ENCODE results near the gene XCL2.
"Not testable (repeated sequence)": the region's sequence is repeated elsewhere in the genome, so short reads cannot be mapped to it uniquely, and the experiment has no call there.

XCL2 gene

DNA sequence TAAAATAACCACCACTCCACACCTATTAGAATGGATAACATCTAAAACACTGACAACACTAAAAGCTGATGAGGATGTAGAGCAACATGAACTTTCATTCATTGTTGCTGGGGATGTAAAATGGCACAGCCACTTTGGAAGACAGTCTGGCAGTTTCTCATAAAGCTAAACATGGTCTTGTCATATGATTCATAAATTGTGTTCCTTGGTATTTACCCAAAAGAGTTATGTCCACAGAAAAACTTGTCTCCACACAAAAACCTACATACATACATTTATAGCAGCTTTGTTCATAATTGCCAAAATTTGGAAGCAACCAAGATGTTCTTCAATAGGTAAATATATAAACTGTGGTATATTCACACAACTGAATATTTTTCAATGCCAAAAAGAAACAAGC lies 16.6 kb upstream of the XCL2 start:
- Histone ChIP-seq H3K9ac (ENCODE audit: low read depth in 1 of 2, low read length in 2 of 2) (no peak overlapping the region), H3K36me3 (ENCODE audit: control insufficient read depth in 2 of 2, insufficient read depth in 2 of 2, low read length in 2 of 2) (no peaks in the 10 kb centered on the region), H3K9me3 (ENCODE audit: control insufficient read depth in 2 of 2, low read length in 2 of 2) (no peaks in the 10 kb centered on the region), H3K27ac (ENCODE audit: low read depth in 2 of 2, low read length in 2 of 2) (no peak overlapping the region), H3K27me3 (ENCODE audit: control insufficient read depth in 2 of 2, insufficient read depth in 2 of 2, low read length in 2 of 2) (no peaks in the 10 kb centered on the region), H3K4me3 (ENCODE audit: low read length in 2 of 2) (no peak overlapping the region), H3K4me1 (ENCODE audit: control insufficient read depth in 2 of 2, insufficient read depth in 2 of 2, low read length in 2 of 2) (peaks cover 0 to 4% of the 10 kb centered on the region in 2 donors)

DNA sequence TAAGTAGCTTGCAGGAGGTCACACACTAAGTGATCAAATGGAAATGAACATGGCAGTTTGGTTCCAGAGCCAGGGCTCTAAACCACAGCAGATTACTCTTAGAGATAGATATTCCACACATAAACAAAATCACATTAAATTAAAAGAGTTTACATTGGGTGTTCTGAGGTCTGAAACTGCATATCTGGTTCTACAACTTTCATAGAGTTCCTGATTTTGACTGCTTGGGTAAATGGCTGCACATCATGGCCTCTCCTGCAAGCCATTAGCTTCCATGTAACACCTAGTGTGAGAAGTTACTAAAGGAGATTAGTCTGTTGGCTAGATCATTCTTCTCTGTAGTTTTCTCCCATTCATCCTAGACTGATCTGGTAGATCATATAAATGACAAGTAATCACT lies 12.8 kb upstream of the XCL2 start:
- Histone ChIP-seq H3K9me3 (ENCODE audit: control insufficient read depth in 2 of 2, low read length in 2 of 2) (no peaks in the 10 kb centered on the region), H3K27ac (ENCODE audit: low read depth in 2 of 2, low read length in 2 of 2) (no peak overlapping the region), H3K36me3 (ENCODE audit: control insufficient read depth in 2 of 2, insufficient read depth in 2 of 2, low read length in 2 of 2) (no peaks in the 10 kb centered on the region), H3K4me3 (ENCODE audit: low read length in 2 of 2) (no peak overlapping the region), H3K4me1 (ENCODE audit: control insufficient read depth in 2 of 2, insufficient read depth in 2 of 2, low read length in 2 of 2) (peaks cover 0 to 4% of the 10 kb centered on the region in 2 donors), H3K27me3 (ENCODE audit: control insufficient read depth in 2 of 2, insufficient read depth in 2 of 2, low read length in 2 of 2) (no peaks in the 10 kb centered on the region), H3K9ac (ENCODE audit: low read depth in 1 of 2, low read length in 2 of 2) (no peak overlapping the region)

DNA sequence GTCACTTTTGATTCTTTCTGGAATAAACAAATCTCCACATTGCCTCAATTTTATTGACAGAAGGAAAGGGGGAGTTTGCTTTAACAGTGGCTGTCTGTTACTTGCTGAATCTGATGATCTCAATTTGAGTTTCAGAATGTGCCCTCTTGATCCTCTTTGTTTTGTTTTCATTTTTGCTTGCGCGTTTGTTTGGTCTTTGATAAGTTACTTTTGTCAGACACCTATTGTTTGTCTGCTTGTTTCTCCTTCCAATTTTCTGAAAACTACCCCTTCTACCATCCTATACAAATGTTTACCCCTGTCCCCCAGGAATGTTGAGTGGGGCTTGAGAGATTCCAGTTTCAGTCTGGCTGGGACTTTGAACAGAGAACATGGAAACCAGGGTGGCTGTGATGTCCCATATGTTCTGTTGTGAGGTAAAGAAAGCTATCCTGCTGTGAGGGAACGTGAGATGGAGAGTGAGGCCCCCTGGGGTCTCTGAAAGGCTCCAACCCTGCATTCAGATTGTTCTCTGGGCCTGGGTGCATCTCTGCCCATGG lies 11.8 kb upstream of the XCL2 start:
- no peaks in the 10 kb centered on the region for H3K27me3 ChIP-seq (ENCODE audit: control insufficient read depth in 2 of 2, insufficient read depth in 2 of 2, low read length in 2 of 2)
- no peaks in the 10 kb centered on the region for H3K9me3 ChIP-seq (ENCODE audit: control insufficient read depth in 2 of 2, low read length in 2 of 2)
- no peak overlapping the region for H3K4me3 ChIP-seq (ENCODE audit: low read length in 2 of 2)
- no peak overlapping the region for H3K9ac ChIP-seq (ENCODE audit: low read depth in 1 of 2, low read length in 2 of 2)
- peaks cover 0 to 4% of the 10 kb centered on the region in 2 donors for H3K4me1 ChIP-seq (ENCODE audit: control insufficient read depth in 2 of 2, insufficient read depth in 2 of 2, low read length in 2 of 2)
- no peaks in the 10 kb centered on the region for H3K36me3 ChIP-seq (ENCODE audit: control insufficient read depth in 2 of 2, insufficient read depth in 2 of 2, low read length in 2 of 2)
- no peak overlapping the region for H3K27ac ChIP-seq (ENCODE audit: low read depth in 2 of 2, low read length in 2 of 2)

DNA sequence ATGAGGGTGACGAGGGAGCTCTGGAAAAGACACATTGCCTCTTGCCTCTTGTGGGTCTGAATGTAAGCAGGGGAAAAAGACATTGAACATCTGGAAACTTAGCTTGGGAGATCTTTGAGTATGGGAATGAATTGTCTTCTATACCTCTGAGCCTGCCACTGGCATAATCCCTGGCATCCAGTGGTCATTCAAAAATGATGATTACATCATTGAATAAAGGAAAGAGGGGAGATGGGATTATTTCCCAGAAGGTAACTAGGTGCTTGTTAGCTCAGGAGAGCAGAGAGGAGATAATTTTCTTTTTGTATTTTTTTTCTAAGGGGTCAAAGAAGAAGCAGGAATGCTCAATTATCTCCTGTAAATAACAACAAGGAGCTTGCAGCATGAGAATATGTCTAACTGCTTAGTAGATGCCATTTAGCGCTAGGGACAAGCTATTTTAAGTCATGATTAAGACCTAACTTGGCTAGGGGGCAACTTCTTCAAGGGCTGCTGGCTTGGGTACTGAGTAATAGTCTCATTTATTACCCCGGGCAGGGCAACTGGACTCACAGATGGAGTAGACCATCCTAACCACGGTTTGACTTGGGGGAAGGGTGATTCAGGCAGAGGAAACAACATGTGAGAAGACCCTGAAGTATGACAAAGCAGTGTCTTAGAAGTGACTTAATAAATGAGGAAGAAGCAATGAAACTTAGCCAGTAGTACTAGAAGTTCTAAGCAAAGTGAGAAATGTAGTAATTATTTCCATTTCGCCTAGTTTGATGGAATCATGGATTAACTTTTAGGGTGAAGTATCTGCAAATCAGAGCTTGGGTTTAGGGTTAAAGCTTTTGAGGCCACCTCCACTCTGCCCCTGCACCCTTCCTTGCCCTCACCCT lies 11.0 kb upstream of the XCL2 start:
- H3K9ac ChIP-seq (ENCODE audit: low read depth in 1 of 2, low read length in 2 of 2), result no peak overlapping the region
- no peak overlapping the region for H3K27ac ChIP-seq (ENCODE audit: low read depth in 2 of 2, low read length in 2 of 2)
- H3K9me3 ChIP-seq (ENCODE audit: control insufficient read depth in 2 of 2, low read length in 2 of 2), result no peaks in the 10 kb centered on the region
- no peaks in the 10 kb centered on the region for H3K27me3 ChIP-seq (ENCODE audit: control insufficient read depth in 2 of 2, insufficient read depth in 2 of 2, low read length in 2 of 2)
- peaks cover 0 to 4% of the 10 kb centered on the region in 2 donors for H3K4me1 ChIP-seq (ENCODE audit: control insufficient read depth in 2 of 2, insufficient read depth in 2 of 2, low read length in 2 of 2)
- no peak overlapping the region for H3K4me3 ChIP-seq (ENCODE audit: low read length in 2 of 2)
- no peaks in the 10 kb centered on the region for H3K36me3 ChIP-seq (ENCODE audit: control insufficient read depth in 2 of 2, insufficient read depth in 2 of 2, low read length in 2 of 2)

DNA sequence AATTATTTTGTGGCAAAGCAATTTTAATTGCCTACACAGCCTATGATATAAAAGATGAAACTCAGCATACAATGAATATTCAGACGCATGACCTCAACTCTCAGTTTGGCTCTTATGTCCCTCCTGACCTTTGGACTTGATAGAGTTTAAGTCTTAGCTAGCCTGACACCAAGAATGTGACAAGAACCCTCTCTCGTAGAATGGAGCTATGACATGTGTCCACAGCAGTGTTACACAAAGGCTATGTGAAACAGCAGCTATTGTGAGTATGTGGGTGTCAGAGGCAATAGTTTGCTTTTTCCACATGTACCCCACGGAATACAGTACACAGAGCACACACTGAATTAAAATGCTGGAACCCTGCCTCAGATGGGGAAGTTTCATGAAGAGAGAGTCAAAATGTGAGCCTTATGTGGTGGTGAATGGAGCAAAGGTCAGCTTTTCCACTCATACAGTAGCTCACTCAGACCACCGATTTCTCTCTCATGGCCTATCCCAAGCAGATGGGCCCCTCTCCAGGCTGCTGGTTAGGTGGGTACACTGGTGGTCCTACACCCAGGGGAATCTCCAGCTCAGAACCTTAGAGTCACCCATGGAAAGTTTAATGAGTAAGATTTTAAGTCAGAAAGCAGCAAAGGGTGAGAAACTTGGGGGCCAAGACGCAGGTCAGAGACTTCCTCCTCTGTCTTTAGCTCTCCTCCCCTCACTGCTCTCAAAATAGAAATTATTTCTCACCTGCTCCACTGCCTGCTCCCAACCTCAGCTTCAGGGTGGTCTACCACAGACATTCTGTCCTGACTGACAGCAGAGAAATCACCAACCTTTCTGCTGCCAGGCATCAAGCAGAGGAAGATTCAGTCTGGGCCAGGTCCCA lies 10.1 kb upstream of the XCL2 start:
- H3K4me1 ChIP-seq (ENCODE audit: control insufficient read depth in 2 of 2, insufficient read depth in 2 of 2, low read length in 2 of 2), result peaks cover 0 to 4% of the 10 kb centered on the region in 2 donors
- no peaks in the 10 kb centered on the region for H3K27me3 ChIP-seq (ENCODE audit: control insufficient read depth in 2 of 2, insufficient read depth in 2 of 2, low read length in 2 of 2)
- no peak overlapping the region for H3K4me3 ChIP-seq (ENCODE audit: low read length in 2 of 2)
- H3K9me3 ChIP-seq (ENCODE audit: control insufficient read depth in 2 of 2, low read length in 2 of 2), result no peaks in the 10 kb centered on the region
- H3K9ac ChIP-seq (ENCODE audit: low read depth in 1 of 2, low read length in 2 of 2), result no peak overlapping the region
- H3K36me3 ChIP-seq (ENCODE audit: control insufficient read depth in 2 of 2, insufficient read depth in 2 of 2, low read length in 2 of 2), result no peaks in the 10 kb centered on the region
- H3K27ac ChIP-seq (ENCODE audit: low read depth in 2 of 2, low read length in 2 of 2), result no peak overlapping the region

DNA sequence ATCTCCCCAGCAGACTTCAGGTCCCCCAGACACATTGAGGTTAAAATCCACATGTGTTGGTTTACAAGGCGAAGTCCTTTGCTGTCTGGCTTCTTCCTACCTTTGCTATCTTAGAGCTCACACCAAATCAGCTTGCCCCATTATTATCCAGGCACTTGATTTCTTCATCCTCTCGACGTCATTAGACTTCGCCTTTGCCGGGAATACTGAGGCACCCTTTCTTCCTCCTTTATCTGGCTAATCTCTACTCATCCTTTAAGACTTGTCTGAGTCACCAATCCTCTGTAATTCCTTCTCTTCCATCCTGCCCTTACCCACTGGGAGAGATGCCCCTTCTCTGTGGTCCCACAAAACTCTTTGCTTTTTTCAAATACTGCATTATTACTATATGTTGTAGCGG lies 9.2 kb upstream of the XCL2 start:
- Histone ChIP-seq H3K27me3 (ENCODE audit: control insufficient read depth in 2 of 2, insufficient read depth in 2 of 2, low read length in 2 of 2) (no peaks in the 10 kb centered on the region), H3K36me3 (ENCODE audit: control insufficient read depth in 2 of 2, insufficient read depth in 2 of 2, low read length in 2 of 2) (no peaks in the 10 kb centered on the region), H3K9ac (ENCODE audit: low read depth in 1 of 2, low read length in 2 of 2) (no peak overlapping the region), H3K4me3 (ENCODE audit: low read length in 2 of 2) (no peak overlapping the region), H3K4me1 (ENCODE audit: control insufficient read depth in 2 of 2, insufficient read depth in 2 of 2, low read length in 2 of 2) (peaks cover 0 to 4% of the 10 kb centered on the region in 2 donors), H3K27ac (ENCODE audit: low read depth in 2 of 2, low read length in 2 of 2) (no peak overlapping the region), H3K9me3 (ENCODE audit: control insufficient read depth in 2 of 2, low read length in 2 of 2) (no peaks in the 10 kb centered on the region)

DNA sequence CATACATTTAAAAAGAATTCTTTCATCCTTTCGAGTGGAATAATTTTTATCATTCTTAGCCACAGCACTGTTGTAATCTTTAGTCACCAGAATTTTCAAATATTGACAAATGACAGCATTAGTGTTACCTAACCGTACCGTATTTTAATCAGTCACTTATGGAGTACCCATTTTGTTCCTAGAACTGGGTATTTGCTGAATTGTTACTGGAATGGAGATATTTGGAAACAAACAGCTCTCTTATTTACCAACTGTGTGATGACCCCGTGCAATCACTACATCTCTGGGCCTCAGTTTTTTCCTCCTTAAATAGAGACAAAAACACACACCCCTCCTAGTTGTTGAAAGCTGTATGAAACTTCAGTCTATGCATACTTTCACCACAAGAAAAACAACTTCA lies 7.9 kb upstream of the XCL2 start:
- Histone ChIP-seq H3K27ac (ENCODE audit: low read depth in 2 of 2, low read length in 2 of 2) (no peak overlapping the region), H3K9ac (ENCODE audit: low read depth in 1 of 2, low read length in 2 of 2) (no peak overlapping the region), H3K27me3 (ENCODE audit: control insufficient read depth in 2 of 2, insufficient read depth in 2 of 2, low read length in 2 of 2) (no peaks in the 10 kb centered on the region), H3K4me3 (ENCODE audit: low read length in 2 of 2) (no peak overlapping the region), H3K36me3 (ENCODE audit: control insufficient read depth in 2 of 2, insufficient read depth in 2 of 2, low read length in 2 of 2) (no peaks in the 10 kb centered on the region), H3K9me3 (ENCODE audit: control insufficient read depth in 2 of 2, low read length in 2 of 2) (no peaks in the 10 kb centered on the region), H3K4me1 (ENCODE audit: control insufficient read depth in 2 of 2, insufficient read depth in 2 of 2, low read length in 2 of 2) (no peaks in the 10 kb centered on the region)

DNA sequence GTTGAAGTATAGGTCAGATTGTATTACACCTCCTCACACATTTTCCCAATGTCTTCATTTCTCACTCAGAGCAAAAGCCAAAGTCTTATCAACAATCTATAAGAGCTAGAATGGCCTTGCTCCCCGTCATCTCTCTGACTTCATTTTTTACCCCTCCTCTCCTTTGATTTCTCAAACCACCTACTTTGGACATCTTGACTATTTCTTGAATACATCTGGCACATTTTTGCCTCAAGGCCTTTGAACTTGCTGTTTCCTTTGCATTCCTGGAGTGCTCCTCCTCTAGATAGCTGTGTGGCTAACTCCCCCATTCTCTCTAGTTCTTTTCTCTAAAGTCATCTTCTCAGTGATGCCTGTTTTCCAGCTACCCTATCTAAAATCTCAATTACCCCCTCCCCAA lies 7.2 kb upstream of the XCL2 start:
- Histone ChIP-seq H3K27ac (ENCODE audit: low read depth in 2 of 2, low read length in 2 of 2) (no peak overlapping the region), H3K9ac (ENCODE audit: low read depth in 1 of 2, low read length in 2 of 2) (no peak overlapping the region), H3K36me3 (ENCODE audit: control insufficient read depth in 2 of 2, insufficient read depth in 2 of 2, low read length in 2 of 2) (no peaks in the 10 kb centered on the region), H3K9me3 (ENCODE audit: control insufficient read depth in 2 of 2, low read length in 2 of 2) (no peaks in the 10 kb centered on the region), H3K4me3 (ENCODE audit: low read length in 2 of 2) (no peak overlapping the region), H3K27me3 (ENCODE audit: control insufficient read depth in 2 of 2, insufficient read depth in 2 of 2, low read length in 2 of 2) (no peaks in the 10 kb centered on the region), H3K4me1 (ENCODE audit: control insufficient read depth in 2 of 2, insufficient read depth in 2 of 2, low read length in 2 of 2) (no peaks in the 10 kb centered on the region)

DNA sequence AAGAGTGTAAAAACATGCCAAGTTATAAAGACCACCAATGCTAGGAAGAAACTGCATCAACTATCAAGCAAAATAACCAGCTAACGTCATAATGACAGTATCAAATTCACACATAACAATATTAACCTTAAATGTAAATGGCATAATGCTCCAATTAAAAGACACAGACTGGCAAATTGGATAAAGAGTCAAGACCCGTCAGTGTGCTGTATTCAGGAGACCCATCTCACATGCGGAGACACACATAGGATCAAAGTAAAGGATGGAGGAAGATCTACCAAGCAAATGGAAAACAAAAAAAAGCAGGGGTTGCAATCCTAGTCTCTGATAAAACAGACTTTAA lies 2.7 kb upstream of the XCL2 start:
- H3K4me3 ChIP-seq (ENCODE audit: low read length in 2 of 2); H3K27me3 ChIP-seq (ENCODE audit: control insufficient read depth in 2 of 2, insufficient read depth in 2 of 2, low read length in 2 of 2); H3K27ac ChIP-seq (ENCODE audit: low read depth in 2 of 2, low read length in 2 of 2); H3K9me3 ChIP-seq (ENCODE audit: control insufficient read depth in 2 of 2, low read length in 2 of 2); H3K4me1 ChIP-seq (ENCODE audit: control insufficient read depth in 2 of 2, insufficient read depth in 2 of 2, low read length in 2 of 2); H3K36me3 ChIP-seq (ENCODE audit: control insufficient read depth in 2 of 2, insufficient read depth in 2 of 2, low read length in 2 of 2); H3K9ac ChIP-seq (ENCODE audit: low read depth in 1 of 2, low read length in 2 of 2): not testable (repeated sequence)

All from mucosa of rectum (tissue), 2 donors.